CD4-positive, alpha-beta T cell treated with Interleukin-21 for 1 hour (primary cell): ENCODE results near the gene SH3TC2.

ENCODE experiments used
- DNase-seq: peaks from one replicate; pipeline ENCODE4 v3.0.0-alpha.2; 2020

The SH3TC2 gene

GRCh38 chr5:148996270-148996669 is 66.6 kb downstream of the SH3TC2 start:
- no peak for DNase-seq

- no peak for DNase-seq
These were observed 67.1 kb downstream of the SH3TC2 start for GRCh38 chr5:148995791-148996190.

- no peak for DNase-seq
These were observed 69.5 kb downstream of the SH3TC2 start for GRCh38 chr5:148993283-148993936.

GRCh38 chr5:148992265-148992664 is 70.6 kb downstream of the SH3TC2 start:
- DNase-seq = no peak

- no peak for DNase-seq
These were observed 71.3 kb downstream of the SH3TC2 start for GRCh38 chr5:148991566-148991965.

GRCh38 chr5:148990817-148991216 is 72.0 kb downstream of the SH3TC2 start:
- no peak for DNase-seq

- DNase-seq = no peak
These were observed 73.3 kb downstream of the SH3TC2 start for GRCh38 chr5:148989567-148989966.

- no peak for DNase-seq
These were observed 74.5 kb downstream of the SH3TC2 start for GRCh38 chr5:148988328-148988727.

- no peak for DNase-seq
These were observed 76.2 kb downstream of the SH3TC2 start for GRCh38 chr5:148986636-148987035.

GRCh38 chr5:148984345-148984744 is 78.5 kb downstream of the SH3TC2 start:
- DNase-seq = no peak

GRCh38 chr5:148981353-148981752 is 81.5 kb downstream of the SH3TC2 start:
- no peak for DNase-seq

- DNase-seq = no peak
These were observed 82.1 kb downstream of the SH3TC2 start for GRCh38 chr5:148980731-148981130.

- DNase-seq = no peak
These were observed 83.7 kb downstream of the SH3TC2 start for GRCh38 chr5:148979083-148979723.

GRCh38 chr5:148978370-148979082 is 84.3 kb downstream of the SH3TC2 start:
- no peak for DNase-seq

GRCh38 chr5:148976569-148977381 is 86.1 kb downstream of the SH3TC2 start:
- no peak for DNase-seq

- DNase-seq = no peak
These were observed 88.1 kb downstream of the SH3TC2 start for GRCh38 chr5:148974642-148975327.

GRCh38 chr5:148973455-148973854 is 89.4 kb downstream of the SH3TC2 start:
- no peak for DNase-seq

- DNase-seq = no peak
These were observed 89.9 kb downstream of the SH3TC2 start for GRCh38 chr5:148972974-148973374.

- DNase-seq = no peak
These were observed 90.5 kb downstream of the SH3TC2 start for GRCh38 chr5:148972396-148972795.

- DNase-seq = no peak
These were observed 92.0 kb downstream of the SH3TC2 start for GRCh38 chr5:148970876-148971275.

GRCh38 chr5:148970228-148970627 is 92.6 kb downstream of the SH3TC2 start:
- DNase-seq = no peak

- DNase-seq = no peak
These were observed 93.6 kb downstream of the SH3TC2 start for GRCh38 chr5:148969291-148969690.

- DNase-seq = no peak
These were observed 94.6 kb downstream of the SH3TC2 start for GRCh38 chr5:148968311-148968710.
